Measurements from ENCODE around the gene NXF1.
"Not testable (repeated sequence)": the region's sequence is repeated elsewhere in the genome, so short reads cannot be mapped to it uniquely, and the experiment has no call there.

Gene NXF1

GRCh38 chr11:62782753-62783152 is 22.5 kb downstream of the NXF1 start:
- DNase-seq = no peak

GRCh38 chr11:62778441-62778840 is 26.8 kb downstream of the NXF1 start:
- DNase-seq = no peak

- no peak for DNase-seq
Measured at GRCh38 chr11:62777389-62777788, 27.9 kb downstream of the NXF1 start.

- no peak for DNase-seq
Measured at GRCh38 chr11:62775646-62776045, 29.6 kb downstream of the NXF1 start.

GRCh38 chr11:62774407-62774806 is 30.8 kb downstream of the NXF1 start:
- no peak for DNase-seq

GRCh38 chr11:62771144-62772021 is 33.9 kb downstream of the NXF1 start, which contains the start of gene TAF6L:
TAF6L (plus strand) TSS chr11:62771396; CDS start chr11:62775784, 4,388 bp downstream.
- peak; percentile 88 for DNase-seq

GRCh38 chr11:62770778-62771143 is 34.5 kb downstream of the NXF1 start:
- no peak for DNase-seq

- not testable (repeated sequence) for DNase-seq
Measured at GRCh38 chr11:62760867-62761227, 44.4 kb downstream of the NXF1 start.

GRCh38 chr11:62757846-62758788 is 47.1 kb downstream of the NXF1 start:
- DNase-seq = no peak

- DNase-seq = no peak
Measured at GRCh38 chr11:62755086-62755615, 50.1 kb downstream of the NXF1 start.

- peak; percentile 99 for DNase-seq
Measured at GRCh38 chr11:62753736-62754603, 51.3 kb downstream of the NXF1 start, which contains the start of gene ZBTB3. ZBTB3 (minus strand) TSS chr11:62754160; CDS start chr11:62753664, 496 bp downstream.

- no peak for DNase-seq
Measured at GRCh38 chr11:62752994-62753735, 52.1 kb downstream of the NXF1 start.

- no peak for DNase-seq
Measured at GRCh38 chr11:62752177-62752785, 53.0 kb downstream of the NXF1 start.

- not testable (repeated sequence) for DNase-seq
Measured at GRCh38 chr11:62749931-62750330, 55.3 kb downstream of the NXF1 start.

GRCh38 chr11:62747475-62748160 is 57.6 kb downstream of the NXF1 start:
- DNase-seq = no peak

Data from SHP77 treated with DMSO at 0.1 percent for 48 hours (cell line).